CD4-positive, alpha-beta T cell (primary cell): ENCODE results near the gene ATP12A. TPM values are rescaled to one million over a fixed set of nuclear protein-coding genes. Genes with fewer than 3 reads are reported as not detected.

ENCODE experiments used
- ATAC-seq: fragments of 200-7000 bp; cut with Tn5 transposase; one replicate; pipeline ENCODE4 v1.10.0; 2022; ENCODE audit warnings: mild to moderate bottlenecking; ENCODE audit not compliant: poor library complexity
- CTCF ChIA-PET: fragments of 350-600 bp; sonication (Branson Sonifier 250); formaldehyde crosslinking; loops from one replicate; lab custom pipeline; 2021; ENCODE audit warnings: antibody characterized with exemption, inconsistent platforms; lab: Charles Lee
- POLR2A ChIA-PET: fragments of 350-600 bp; sonication (Branson Sonifier 250); formaldehyde crosslinking; loops from one replicate; lab custom pipeline; 2021; ENCODE audit warnings: antibody characterized with exemption, inconsistent platforms; lab: Charles Lee
- DNase-seq, 14 experiments: peaks; one replicate each; pipeline ENCODE4 v3.0.0-alpha.2; 2013 to 2020; ENCODE audit warnings: mixed read lengths in 2 of 14
- H3K27ac ChIP-seq, 2 donors: one replicate each; pipeline versions ENCODE4 v1.5.1 to v1.7.0; 2013; ENCODE audit warnings: low read length in 2 of 2, low read depth in 1 of 2, mild to moderate bottlenecking in 1 of 2
- H3K27me3 ChIP-seq, 2 experiments: 1 replicate in 1 of 2; 2 replicates in 1 of 2; pipeline versions ENCODE4 v1.6.1 to v1.7.0; 2013; ENCODE audit warnings: low read length in 2 of 2, control low read depth in 1 of 2, mild to moderate bottlenecking in 1 of 2, moderate library complexity in 1 of 2; ENCODE audit not compliant: insufficient read depth in 2 of 2, control insufficient read depth in 1 of 2
- H3K36me3 ChIP-seq: one replicate; pipeline ENCODE4 v1.6.1; 2013; ENCODE audit warnings: low read length, control low read depth; ENCODE audit not compliant: insufficient read depth
- H3K4me1 ChIP-seq: one replicate; pipeline ENCODE4 v1.6.1; 2013; ENCODE audit warnings: low read length, control low read depth; ENCODE audit not compliant: insufficient read depth
- H3K4me3 ChIP-seq: one replicate; pipeline ENCODE4 v1.5.1; 2013; ENCODE audit warnings: mild to moderate bottlenecking, low read length, moderate library complexity
- H3K9me3 ChIP-seq, 2 experiments: 1 replicate in 1 of 2; 2 replicates in 1 of 2; pipeline versions ENCODE4 v1.6.1 to v1.7.0; 2013; ENCODE audit warnings: low read length in 2 of 2, mild to moderate bottlenecking in 2 of 2, control low read depth in 1 of 2, moderate library complexity in 1 of 2; ENCODE audit not compliant: control insufficient read depth in 1 of 2, insufficient read depth in 1 of 2
- H3K27ac Mint-ChIP-seq: one replicate; pipeline ENCODE4 v1.8.0; 2020; ENCODE audit warnings: mixed read lengths
- H3K27me3 Mint-ChIP-seq: one replicate; pipeline ENCODE4 v1.8.0; 2021; ENCODE audit warnings: mixed read lengths
- H3K36me3 Mint-ChIP-seq: one replicate; pipeline ENCODE4 v1.8.0; 2021; ENCODE audit warnings: low read depth, mixed read lengths
- H3K4me1 Mint-ChIP-seq: one replicate; pipeline ENCODE4 v1.8.0; 2021; ENCODE audit warnings: low read depth, mixed read lengths
- H3K4me3 Mint-ChIP-seq: one replicate; pipeline ENCODE4 v1.8.0; 2020; ENCODE audit warnings: mild to moderate bottlenecking, mixed read lengths
- H3K9me3 Mint-ChIP-seq: one replicate; pipeline ENCODE4 v1.8.0; 2020; ENCODE audit warnings: mixed read lengths
- intact Hi-C, 2 experiments: fragments of 100-400 bp; cut with DNase I in 1 of 2; cut with micrococcal nuclease in 1 of 2; formaldehyde crosslinking; loops; one replicate each; pipeline versions ENCODE4 v1.15.1 to v1.9.0; 2023 to 2025; cut with DNase I, micrococcal nuclease
- total RNA-seq, 174 experiments: library from RNA in 2 of 174; stranded (reverse) in 2 of 174; gene quantifications; one replicate each; pipeline ENCODE4 v1.2.3 and lab custom pipeline; 2021 to 2026
- TF ChIP-seq, protein P1 (sequence below): fragments of 200-600 bp; IDR thresholded peaks from one replicate; pipeline ENCODE4 v1.8.0; 2022; ENCODE audit warnings: antibody characterized with exemption, mild to moderate bottlenecking

The ATP12A gene
- total RNA-seq, 2 experiments from 2014 or later = 0.05 to 0.06 TPM

DNA sequence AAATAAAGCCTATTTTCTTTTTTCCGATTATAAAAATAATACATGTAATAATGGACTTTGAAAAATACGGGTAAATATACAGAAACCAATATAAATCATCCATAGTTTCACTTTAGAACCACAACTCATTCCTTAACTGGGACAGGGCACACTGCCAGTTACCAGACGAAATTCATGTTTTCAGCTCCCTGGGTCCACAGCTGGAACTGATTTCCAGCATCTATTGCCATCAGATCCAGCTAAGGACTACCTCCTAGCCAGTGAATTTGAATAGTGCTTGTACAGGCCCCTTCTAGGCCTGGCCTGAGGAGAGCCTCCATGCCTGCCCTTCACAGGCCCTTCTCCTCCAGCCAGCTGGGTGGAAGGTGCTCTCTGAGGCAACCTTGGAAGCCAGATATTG is 30.0 kb upstream of the ATP12A start:
- peaks cover 5% of the 10 kb centered on the region for H3K4me1 ChIP-seq
- ChIA-PET POLR2A (no interaction called here), CTCF (no interaction called here)
- Mint-ChIP-seq H3K27ac (no peak overlapping the region), H3K27me3 (peaks cover 14% of the 10 kb centered on the region), H3K36me3 (no peaks in the 10 kb centered on the region), H3K9me3 (no peaks in the 10 kb centered on the region), H3K4me3 (no peak overlapping the region), H3K4me1 (no peaks in the 10 kb centered on the region)
- ATAC-seq = no peak
- H3K4me3 ChIP-seq = no peak overlapping the region
- H3K27ac ChIP-seq = no peak overlapping the region
- intact Hi-C loops = no loop called here
- no peaks in the 10 kb centered on the region for H3K36me3 ChIP-seq
- TF ChIP-seq, protein P1, sequence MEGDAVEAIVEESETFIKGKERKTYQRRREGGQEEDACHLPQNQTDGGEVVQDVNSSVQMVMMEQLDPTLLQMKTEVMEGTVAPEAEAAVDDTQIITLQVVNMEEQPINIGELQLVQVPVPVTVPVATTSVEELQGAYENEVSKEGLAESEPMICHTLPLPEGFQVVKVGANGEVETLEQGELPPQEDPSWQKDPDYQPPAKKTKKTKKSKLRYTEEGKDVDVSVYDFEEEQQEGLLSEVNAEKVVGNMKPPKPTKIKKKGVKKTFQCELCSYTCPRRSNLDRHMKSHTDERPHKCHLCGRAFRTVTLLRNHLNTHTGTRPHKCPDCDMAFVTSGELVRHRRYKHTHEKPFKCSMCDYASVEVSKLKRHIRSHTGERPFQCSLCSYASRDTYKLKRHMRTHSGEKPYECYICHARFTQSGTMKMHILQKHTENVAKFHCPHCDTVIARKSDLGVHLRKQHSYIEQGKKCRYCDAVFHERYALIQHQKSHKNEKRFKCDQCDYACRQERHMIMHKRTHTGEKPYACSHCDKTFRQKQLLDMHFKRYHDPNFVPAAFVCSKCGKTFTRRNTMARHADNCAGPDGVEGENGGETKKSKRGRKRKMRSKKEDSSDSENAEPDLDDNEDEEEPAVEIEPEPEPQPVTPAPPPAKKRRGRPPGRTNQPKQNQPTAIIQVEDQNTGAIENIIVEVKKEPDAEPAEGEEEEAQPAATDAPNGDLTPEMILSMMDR = no peak
- H3K27me3 ChIP-seq = no peaks in the 10 kb centered on the region
- DNase-seq = no peak
- H3K9me3 ChIP-seq = no peaks in the 10 kb centered on the region

DNA sequence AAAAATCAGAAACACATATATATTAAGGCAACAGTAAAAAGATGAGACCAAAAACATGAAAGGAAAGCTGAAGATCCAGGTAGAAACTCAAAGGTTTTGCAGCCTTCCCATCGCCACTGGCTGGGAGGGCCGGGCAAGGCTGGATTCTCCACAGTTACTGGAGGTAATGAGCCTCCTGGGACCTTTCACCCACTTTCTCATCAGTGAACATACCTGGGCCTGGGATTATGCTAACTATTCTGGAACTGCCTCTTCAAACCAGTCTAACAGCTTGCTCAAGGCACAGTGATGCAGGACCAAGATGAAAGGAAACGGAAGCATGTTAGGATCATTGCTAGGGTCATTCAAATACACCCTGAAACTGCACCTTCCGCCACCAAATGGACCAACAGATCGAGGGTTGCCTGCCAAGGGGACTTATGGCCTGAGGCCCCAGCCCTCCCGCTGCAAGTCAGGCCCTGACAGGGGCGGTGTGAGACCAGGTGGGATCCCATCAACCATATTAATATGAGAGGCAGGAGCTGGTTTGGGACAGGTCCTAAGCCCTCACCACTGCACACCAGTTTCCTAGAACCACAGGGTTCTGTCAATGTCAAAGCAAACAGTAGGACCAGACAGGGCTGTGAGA is 28.4 kb upstream of the ATP12A start:
- Mint-ChIP-seq H3K27ac (no peak overlapping the region), H3K9me3 (no peaks in the 10 kb centered on the region), H3K36me3 (no peaks in the 10 kb centered on the region), H3K27me3 (peaks cover 19% of the 10 kb centered on the region), H3K4me1 (no peaks in the 10 kb centered on the region), H3K4me3 (no peak overlapping the region)
- TF ChIP-seq, protein P1 = no peak
- Histone ChIP-seq H3K9me3 (no peaks in the 10 kb centered on the region), H3K27me3 (no peaks in the 10 kb centered on the region), H3K4me3 (no peak overlapping the region), H3K36me3 (no peaks in the 10 kb centered on the region), H3K4me1 (peaks cover 5% of the 10 kb centered on the region), H3K27ac (no peak overlapping the region)
- ChIA-PET POLR2A (no interaction called here), CTCF (no interaction called here)
- DNase-seq (no peak), ATAC-seq (no peak)
- intact Hi-C loops = no loop called here

DNA sequence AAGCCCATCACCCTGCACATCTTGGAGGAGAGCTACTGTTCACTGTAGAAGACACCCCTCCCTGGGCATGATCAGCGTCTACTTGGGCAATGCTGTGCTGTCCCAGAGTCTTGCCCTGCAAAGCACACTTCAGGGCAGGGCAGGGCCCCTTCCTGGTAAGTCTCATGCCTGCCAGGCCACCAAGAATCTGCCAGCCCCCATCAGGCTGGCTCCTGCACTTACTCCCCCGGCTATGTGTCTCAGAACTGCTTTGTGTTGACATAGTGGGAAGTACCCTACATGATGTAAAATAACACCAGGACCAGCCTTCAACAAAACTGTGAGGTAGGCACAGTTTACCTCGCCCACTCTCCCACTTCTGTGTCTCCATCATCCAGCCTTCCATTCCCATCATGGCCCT is 27.8 kb upstream of the ATP12A start:
- Histone ChIP-seq H3K4me3 (no peak overlapping the region), H3K27me3 (no peaks in the 10 kb centered on the region), H3K9me3 (no peaks in the 10 kb centered on the region), H3K27ac (no peak overlapping the region), H3K36me3 (no peaks in the 10 kb centered on the region), H3K4me1 (peaks cover 5% of the 10 kb centered on the region)
- no peak for DNase-seq
- TF ChIP-seq, protein P1 = no peak
- Mint-ChIP-seq H3K27ac (no peak overlapping the region), H3K4me3 (no peak overlapping the region), H3K27me3 (peaks cover 19% of the 10 kb centered on the region), H3K4me1 (no peaks in the 10 kb centered on the region), H3K9me3 (no peaks in the 10 kb centered on the region), H3K36me3 (no peaks in the 10 kb centered on the region)
- POLR2A ChIA-PET = no interaction called here
- ATAC-seq = no peak
- CTCF ChIA-PET = no interaction called here
- intact Hi-C loops = no loop called here
